ENCODE results near the gene ALK. TPM values are rescaled to one million over a fixed set of nuclear protein-coding genes. Genes with fewer than 3 reads are reported as not detected.

The ALK gene
- total RNA-seq, 4 donors from 2014 or later: 0.88 to 1.3 (median 1.3) TPM; not detected in 1

- Histone ChIP-seq H3K9me3 (no peaks in the 10 kb centered on the region), H3K4me1 (no peaks in the 10 kb centered on the region), H3K27me3 (no peaks in the 10 kb centered on the region), H3K27ac (no peak overlapping the region), H3K36me3 (no peaks in the 10 kb centered on the region), H3K4me3 (no peak overlapping the region)
- TF ChIP-seq, protein P1, sequence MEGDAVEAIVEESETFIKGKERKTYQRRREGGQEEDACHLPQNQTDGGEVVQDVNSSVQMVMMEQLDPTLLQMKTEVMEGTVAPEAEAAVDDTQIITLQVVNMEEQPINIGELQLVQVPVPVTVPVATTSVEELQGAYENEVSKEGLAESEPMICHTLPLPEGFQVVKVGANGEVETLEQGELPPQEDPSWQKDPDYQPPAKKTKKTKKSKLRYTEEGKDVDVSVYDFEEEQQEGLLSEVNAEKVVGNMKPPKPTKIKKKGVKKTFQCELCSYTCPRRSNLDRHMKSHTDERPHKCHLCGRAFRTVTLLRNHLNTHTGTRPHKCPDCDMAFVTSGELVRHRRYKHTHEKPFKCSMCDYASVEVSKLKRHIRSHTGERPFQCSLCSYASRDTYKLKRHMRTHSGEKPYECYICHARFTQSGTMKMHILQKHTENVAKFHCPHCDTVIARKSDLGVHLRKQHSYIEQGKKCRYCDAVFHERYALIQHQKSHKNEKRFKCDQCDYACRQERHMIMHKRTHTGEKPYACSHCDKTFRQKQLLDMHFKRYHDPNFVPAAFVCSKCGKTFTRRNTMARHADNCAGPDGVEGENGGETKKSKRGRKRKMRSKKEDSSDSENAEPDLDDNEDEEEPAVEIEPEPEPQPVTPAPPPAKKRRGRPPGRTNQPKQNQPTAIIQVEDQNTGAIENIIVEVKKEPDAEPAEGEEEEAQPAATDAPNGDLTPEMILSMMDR (IDR thresholded peaks at IDR 0.05): no peak
- no peak for TF ChIP-seq POLR2A (IDR thresholded peaks at IDR 0.05)
- DNase-seq: no peak
These were observed 411.5 kb downstream of the ALK start for GRCh38 chr2:29509878-29510277.

GRCh38 chr2:29509397-29509796, 412.0 kb downstream of the ALK start:
- no peak for TF ChIP-seq POLR2A (IDR thresholded peaks at IDR 0.05)
- TF ChIP-seq, protein P1 (IDR thresholded peaks at IDR 0.05): no peak
- H3K36me3 ChIP-seq: no peaks in the 10 kb centered on the region
- DNase-seq: no peak

GRCh38 chr2:29504746-29505145, 416.6 kb downstream of the ALK start:
- H3K9me3 ChIP-seq: no peaks in the 10 kb centered on the region
- DNase-seq: no peak
- H3K36me3 ChIP-seq: no peaks in the 10 kb centered on the region
- H3K27ac ChIP-seq: no peak overlapping the region
- H3K4me1 ChIP-seq: no peaks in the 10 kb centered on the region
- no peaks in the 10 kb centered on the region for H3K27me3 ChIP-seq
- TF ChIP-seq, protein P1 (IDR thresholded peaks at IDR 0.05): no peak
- TF ChIP-seq POLR2A (IDR thresholded peaks at IDR 0.05): no peak
- no peak overlapping the region for H3K4me3 ChIP-seq

More at GRCh38 chr2:29509397-29509796, 412.0 kb downstream of the ALK start:
- Histone ChIP-seq H3K4me3 (no peak overlapping the region), H3K27me3 (no peaks in the 10 kb centered on the region), H3K9me3 (no peaks in the 10 kb centered on the region), H3K4me1 (no peaks in the 10 kb centered on the region), H3K27ac (no peak overlapping the region)

DNA sequence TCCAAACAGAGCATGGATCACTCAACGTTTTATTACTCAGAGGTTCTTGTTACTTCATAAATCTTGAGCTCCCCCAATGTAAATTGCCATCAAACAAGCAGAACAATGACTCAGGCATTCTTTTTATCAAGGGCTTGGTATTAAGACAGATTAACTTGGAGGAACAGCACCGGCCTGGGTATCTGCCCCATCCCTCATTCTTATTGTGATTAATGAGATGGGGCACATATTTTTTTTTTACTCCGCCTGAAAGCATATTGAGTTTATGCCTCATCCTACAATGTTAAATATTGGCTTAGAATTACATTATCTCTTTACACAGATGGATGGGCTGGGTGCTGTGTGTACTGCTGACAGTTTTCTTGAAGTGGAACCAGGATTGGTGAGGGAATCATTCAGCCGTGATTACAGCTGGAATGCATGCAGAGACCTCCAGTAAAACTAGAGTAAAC, 418.9 kb downstream of the ALK start:
- no peaks in the 10 kb centered on the region for H3K36me3 ChIP-seq
- TF ChIP-seq POLR2A (IDR thresholded peaks at IDR 0.05): no peak
- TF ChIP-seq, protein P1 (IDR thresholded peaks at IDR 0.05): no peak
- DNase-seq: no peak
- H3K27me3 ChIP-seq: no peaks in the 10 kb centered on the region
- no peak overlapping the region for H3K4me3 ChIP-seq
- no peak overlapping the region for H3K27ac ChIP-seq
- no peaks in the 10 kb centered on the region for H3K4me1 ChIP-seq
- H3K9me3 ChIP-seq: no peaks in the 10 kb centered on the region

DNA sequence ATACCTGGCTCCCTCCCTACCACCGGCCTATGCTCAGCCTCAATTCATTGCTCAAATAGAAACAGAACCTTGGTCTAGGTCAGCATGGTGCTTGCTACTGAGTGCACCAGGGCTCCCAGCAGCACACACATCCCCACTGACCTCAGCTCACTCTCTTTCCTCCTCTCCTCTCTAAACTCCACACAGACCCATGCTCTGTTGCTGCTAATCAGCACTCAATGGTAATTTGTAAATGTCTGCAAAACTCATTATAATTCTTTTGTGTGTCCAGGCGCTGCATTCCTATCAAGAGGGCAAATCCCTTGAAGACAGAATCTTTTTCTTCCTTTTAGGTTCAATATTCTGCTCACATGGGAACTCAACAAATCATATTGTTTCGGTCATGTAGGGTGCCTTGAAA, 424.0 kb downstream of the ALK start:
- Histone ChIP-seq H3K27ac (no peak overlapping the region), H3K4me1 (no peaks in the 10 kb centered on the region), H3K4me3 (no peak overlapping the region), H3K27me3 (no peaks in the 10 kb centered on the region), H3K9me3 (no peaks in the 10 kb centered on the region), H3K36me3 (no peaks in the 10 kb centered on the region)
- no peak for TF ChIP-seq POLR2A (IDR thresholded peaks at IDR 0.05)
- TF ChIP-seq, protein P1 (IDR thresholded peaks at IDR 0.05): no peak
- no peak for DNase-seq

GRCh38 chr2:29496198-29496597, 425.2 kb downstream of the ALK start:
- no peak for DNase-seq
- TF ChIP-seq POLR2A (IDR thresholded peaks at IDR 0.05): no peak
- H3K36me3 ChIP-seq: no peaks in the 10 kb centered on the region
- H3K27me3 ChIP-seq: no peaks in the 10 kb centered on the region
- no peak overlapping the region for H3K4me3 ChIP-seq
- H3K4me1 ChIP-seq: no peaks in the 10 kb centered on the region
- H3K9me3 ChIP-seq: no peaks in the 10 kb centered on the region
- no peak overlapping the region for H3K27ac ChIP-seq

All from Peyer's patch (tissue), 4 donors.